ENCODE data around the gene CPEB1.

CPEB1 gene

DNA sequence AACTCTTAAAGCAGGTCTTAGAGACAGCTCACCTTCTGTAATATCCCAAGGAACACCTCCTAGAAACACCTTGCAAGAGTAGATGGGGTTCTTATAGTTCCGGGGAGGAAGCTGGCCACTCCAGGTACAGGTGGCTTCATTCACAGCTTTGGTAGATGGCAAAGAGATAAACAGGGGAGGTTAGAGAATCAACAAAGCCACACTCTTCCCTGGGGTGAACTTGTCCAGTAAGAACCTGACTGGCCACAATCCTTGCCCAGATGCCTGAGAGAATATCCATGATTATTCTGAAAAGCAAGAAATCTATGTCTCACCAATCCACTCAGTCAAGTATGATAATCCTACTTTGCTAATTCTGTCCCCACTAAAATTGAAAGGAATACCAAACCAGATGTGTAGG is 93.3 kb downstream of the CPEB1 start:
- no peaks in the 10 kb centered on the region for H3K36me3 ChIP-seq (ENCODE audit: control insufficient read depth, insufficient read depth, low read length)
- H3K4me3 ChIP-seq (ENCODE audit: low read depth, low read length): no peak overlapping the region
- no peak overlapping the region for H3K9ac ChIP-seq (ENCODE audit: low read depth, low read length)
- peaks cover 3% of the 10 kb centered on the region for H3K4me1 ChIP-seq (ENCODE audit: control insufficient read depth, insufficient read depth, low read length)
- no peaks in the 10 kb centered on the region for H3K27me3 ChIP-seq (ENCODE audit: control insufficient read depth, insufficient read depth, low read length)
- H3K9me3 ChIP-seq (ENCODE audit: control insufficient read depth, insufficient read depth, low read length): no peaks in the 10 kb centered on the region

DNA sequence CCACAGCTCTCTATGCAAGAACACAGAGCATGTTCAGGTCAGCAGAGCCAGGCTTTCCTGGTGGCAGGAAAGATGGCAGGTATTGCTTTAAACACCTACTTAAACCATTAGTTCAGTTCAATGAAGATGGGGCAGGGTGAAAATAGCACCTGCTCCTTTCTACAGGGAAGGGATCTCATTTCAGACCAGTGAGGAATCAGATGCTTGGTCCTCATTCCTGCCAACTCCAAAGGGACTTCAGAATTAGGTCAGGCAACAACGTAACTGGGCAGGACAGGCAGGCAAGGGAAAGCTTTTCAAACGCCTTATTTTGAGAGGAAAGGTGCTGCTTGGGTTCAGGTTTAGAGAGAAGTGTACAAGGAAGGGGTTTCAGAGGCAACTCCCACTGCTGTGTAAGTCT is 94.3 kb downstream of the CPEB1 start:
- H3K9ac ChIP-seq (ENCODE audit: low read depth, low read length): no peak overlapping the region
- H3K4me1 ChIP-seq (ENCODE audit: control insufficient read depth, insufficient read depth, low read length): peaks cover 3% of the 10 kb centered on the region
- H3K4me3 ChIP-seq (ENCODE audit: low read depth, low read length): no peak overlapping the region
- no peaks in the 10 kb centered on the region for H3K27me3 ChIP-seq (ENCODE audit: control insufficient read depth, insufficient read depth, low read length)
- H3K9me3 ChIP-seq (ENCODE audit: control insufficient read depth, insufficient read depth, low read length): no peaks in the 10 kb centered on the region
- no peaks in the 10 kb centered on the region for H3K36me3 ChIP-seq (ENCODE audit: control insufficient read depth, insufficient read depth, low read length)

DNA sequence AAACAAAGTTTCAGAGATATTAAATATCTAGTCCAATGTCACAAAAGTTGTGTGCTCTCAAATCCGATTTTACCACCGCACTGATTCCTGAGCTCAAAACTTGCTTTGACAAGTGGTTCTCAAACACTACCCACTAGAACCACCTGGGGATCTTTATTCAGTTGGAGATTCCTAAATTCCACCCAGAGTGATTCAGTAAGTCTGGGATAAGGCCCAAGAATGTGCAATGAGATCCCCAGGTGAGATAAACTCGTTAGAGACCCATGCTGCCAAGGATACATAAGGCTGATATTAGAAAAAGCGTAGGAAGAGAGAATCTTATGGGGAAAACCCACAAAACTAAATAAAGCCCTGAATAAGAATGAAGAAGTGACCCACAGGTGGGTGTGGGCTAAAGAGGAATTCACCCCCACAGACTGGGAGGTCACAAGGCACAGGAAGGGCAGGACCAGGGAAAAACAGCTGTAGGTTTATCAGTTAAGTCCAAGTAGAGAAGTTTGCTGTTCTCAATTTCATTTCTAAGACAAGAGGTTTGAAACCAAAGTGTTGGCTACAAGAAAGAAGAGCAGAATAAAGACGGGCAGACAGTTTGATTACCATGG is 95.4 kb downstream of the CPEB1 start:
- H3K4me3 ChIP-seq (ENCODE audit: low read depth, low read length): no peak overlapping the region
- no peaks in the 10 kb centered on the region for H3K36me3 ChIP-seq (ENCODE audit: control insufficient read depth, insufficient read depth, low read length)
- H3K9me3 ChIP-seq (ENCODE audit: control insufficient read depth, insufficient read depth, low read length): no peaks in the 10 kb centered on the region
- H3K4me1 ChIP-seq (ENCODE audit: control insufficient read depth, insufficient read depth, low read length): peaks cover 3% of the 10 kb centered on the region
- no peaks in the 10 kb centered on the region for H3K27me3 ChIP-seq (ENCODE audit: control insufficient read depth, insufficient read depth, low read length)
- no peak overlapping the region for H3K9ac ChIP-seq (ENCODE audit: low read depth, low read length)

- Histone ChIP-seq H3K4me1 (ENCODE audit: control insufficient read depth, insufficient read depth, low read length) (peaks cover 3% of the 10 kb centered on the region), H3K36me3 (ENCODE audit: control insufficient read depth, insufficient read depth, low read length) (no peaks in the 10 kb centered on the region), H3K27me3 (ENCODE audit: control insufficient read depth, insufficient read depth, low read length) (no peaks in the 10 kb centered on the region), H3K9me3 (ENCODE audit: control insufficient read depth, insufficient read depth, low read length) (no peaks in the 10 kb centered on the region), H3K4me3 (ENCODE audit: low read depth, low read length) (no peak overlapping the region), H3K9ac (ENCODE audit: low read depth, low read length) (no peak overlapping the region)
Observed at GRCh38 chr15:82549199-82549665, 97.9 kb downstream of the CPEB1 start.

DNA sequence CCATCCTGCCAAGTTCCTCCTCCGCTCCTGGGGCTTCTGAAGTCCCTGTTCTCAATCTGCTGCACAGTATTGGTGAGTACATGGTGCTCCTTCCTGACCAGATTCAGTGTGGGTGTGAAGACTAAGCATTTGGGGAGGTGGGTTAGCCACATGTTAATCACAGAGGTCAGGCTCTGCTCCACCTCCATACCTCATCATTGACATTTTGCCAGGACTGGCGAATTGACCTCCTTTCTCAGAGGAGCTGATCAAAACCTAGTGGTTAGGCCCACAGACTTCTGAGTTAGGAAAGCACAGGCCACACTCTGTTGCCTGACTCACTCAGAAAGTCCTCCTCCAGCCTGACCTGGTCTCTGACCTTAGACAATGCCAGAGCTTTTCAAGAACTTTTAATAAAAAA is 98.5 kb downstream of the CPEB1 start:
- Histone ChIP-seq H3K9ac (ENCODE audit: low read depth, low read length) (no peak overlapping the region), H3K4me1 (ENCODE audit: control insufficient read depth, insufficient read depth, low read length) (peaks cover 9% of the 10 kb centered on the region), H3K36me3 (ENCODE audit: control insufficient read depth, insufficient read depth, low read length) (no peaks in the 10 kb centered on the region), H3K27me3 (ENCODE audit: control insufficient read depth, insufficient read depth, low read length) (no peaks in the 10 kb centered on the region), H3K4me3 (ENCODE audit: low read depth, low read length) (no peak overlapping the region), H3K9me3 (ENCODE audit: control insufficient read depth, insufficient read depth, low read length) (no peaks in the 10 kb centered on the region)

DNA sequence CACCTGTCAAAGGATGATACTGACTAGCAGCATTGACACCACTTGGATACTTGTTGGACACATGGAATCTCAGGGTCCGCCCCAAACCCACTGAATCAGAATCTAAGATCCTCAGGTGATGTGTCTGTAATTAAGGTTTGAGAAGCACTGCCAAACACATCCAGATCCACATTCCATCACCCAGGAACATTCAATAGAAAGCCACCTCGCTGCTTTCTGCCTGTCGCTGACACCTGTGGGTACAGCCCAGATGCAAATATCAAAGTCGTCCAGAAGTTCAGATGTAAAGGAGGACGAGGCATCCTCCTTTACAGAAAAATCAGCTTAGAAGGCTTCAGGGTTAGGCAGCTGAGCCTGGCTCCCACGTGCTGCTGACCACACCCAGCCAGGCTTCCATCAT is 101.7 kb downstream of the CPEB1 start:
- peaks cover 14% of the 10 kb centered on the region for H3K4me1 ChIP-seq (ENCODE audit: control insufficient read depth, insufficient read depth, low read length)
- no peak overlapping the region for H3K9ac ChIP-seq (ENCODE audit: low read depth, low read length)
- H3K36me3 ChIP-seq (ENCODE audit: control insufficient read depth, insufficient read depth, low read length): no peaks in the 10 kb centered on the region
- H3K27me3 ChIP-seq (ENCODE audit: control insufficient read depth, insufficient read depth, low read length): no peaks in the 10 kb centered on the region
- no peak overlapping the region for H3K4me3 ChIP-seq (ENCODE audit: low read depth, low read length)
- H3K9me3 ChIP-seq (ENCODE audit: control insufficient read depth, insufficient read depth, low read length): no peaks in the 10 kb centered on the region

DNA sequence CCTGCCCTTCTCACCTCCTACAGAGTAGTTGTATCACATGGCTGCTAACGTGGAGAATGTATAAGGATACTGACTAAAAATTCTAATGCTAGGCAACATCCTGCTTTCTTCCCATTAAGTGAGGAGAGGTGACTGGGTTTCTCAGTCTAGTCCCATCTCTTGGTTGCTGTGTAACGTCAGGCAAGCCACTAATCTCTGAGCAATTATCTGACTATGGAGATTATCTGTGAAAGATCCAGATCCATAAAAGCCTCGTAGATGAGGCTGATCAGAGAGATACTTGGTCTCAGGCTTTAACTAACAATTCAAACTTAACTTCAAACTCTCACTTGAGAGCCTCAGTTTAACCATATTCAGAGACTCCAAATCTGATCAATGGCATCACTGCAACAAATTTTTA is 102.2 kb downstream of the CPEB1 start:
- Histone ChIP-seq H3K4me3 (ENCODE audit: low read depth, low read length) (no peak overlapping the region), H3K27me3 (ENCODE audit: control insufficient read depth, insufficient read depth, low read length) (no peaks in the 10 kb centered on the region), H3K9me3 (ENCODE audit: control insufficient read depth, insufficient read depth, low read length) (no peaks in the 10 kb centered on the region), H3K36me3 (ENCODE audit: control insufficient read depth, insufficient read depth, low read length) (no peaks in the 10 kb centered on the region), H3K4me1 (ENCODE audit: control insufficient read depth, insufficient read depth, low read length) (peaks cover 14% of the 10 kb centered on the region), H3K9ac (ENCODE audit: low read depth, low read length) (no peak overlapping the region)

DNA sequence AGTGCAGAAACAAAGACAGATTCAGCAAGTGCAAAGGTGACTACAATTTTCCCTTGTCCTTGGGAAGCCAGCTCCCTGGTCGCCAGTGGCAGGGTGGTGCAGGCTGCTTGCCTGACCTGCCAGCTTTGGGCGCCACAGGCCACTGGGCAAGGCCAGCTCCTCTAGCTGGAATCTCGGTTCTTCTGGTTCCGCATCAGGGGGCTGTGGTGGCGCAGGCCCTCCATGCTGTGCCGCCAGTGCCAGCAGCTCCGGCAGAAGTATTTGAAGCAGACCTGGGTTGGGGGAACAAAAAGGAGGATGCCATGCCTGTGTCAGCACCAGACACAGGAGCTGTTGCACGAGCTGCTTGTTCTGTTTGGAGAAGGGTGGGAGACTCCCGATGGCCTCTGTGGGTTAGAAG is 102.7 kb downstream of the CPEB1 start:
- peaks cover 14% of the 10 kb centered on the region for H3K4me1 ChIP-seq (ENCODE audit: control insufficient read depth, insufficient read depth, low read length)
- H3K36me3 ChIP-seq (ENCODE audit: control insufficient read depth, insufficient read depth, low read length): peaks cover 3% of the 10 kb centered on the region
- H3K4me3 ChIP-seq (ENCODE audit: low read depth, low read length): no peak overlapping the region
- no peaks in the 10 kb centered on the region for H3K27me3 ChIP-seq (ENCODE audit: control insufficient read depth, insufficient read depth, low read length)
- no peaks in the 10 kb centered on the region for H3K9me3 ChIP-seq (ENCODE audit: control insufficient read depth, insufficient read depth, low read length)
- no peak overlapping the region for H3K9ac ChIP-seq (ENCODE audit: low read depth, low read length)

GRCh38 chr15:82543160-82543559 is 104.0 kb downstream of the CPEB1 start:
- Histone ChIP-seq H3K4me3 (ENCODE audit: low read depth, low read length) (no peak overlapping the region), H3K36me3 (ENCODE audit: control insufficient read depth, insufficient read depth, low read length) (peaks cover 11% of the 10 kb centered on the region), H3K9ac (ENCODE audit: low read depth, low read length) (no peak overlapping the region), H3K9me3 (ENCODE audit: control insufficient read depth, insufficient read depth, low read length) (no peaks in the 10 kb centered on the region), H3K27me3 (ENCODE audit: control insufficient read depth, insufficient read depth, low read length) (no peaks in the 10 kb centered on the region), H3K4me1 (ENCODE audit: control insufficient read depth, insufficient read depth, low read length) (peaks cover 14% of the 10 kb centered on the region)

DNA sequence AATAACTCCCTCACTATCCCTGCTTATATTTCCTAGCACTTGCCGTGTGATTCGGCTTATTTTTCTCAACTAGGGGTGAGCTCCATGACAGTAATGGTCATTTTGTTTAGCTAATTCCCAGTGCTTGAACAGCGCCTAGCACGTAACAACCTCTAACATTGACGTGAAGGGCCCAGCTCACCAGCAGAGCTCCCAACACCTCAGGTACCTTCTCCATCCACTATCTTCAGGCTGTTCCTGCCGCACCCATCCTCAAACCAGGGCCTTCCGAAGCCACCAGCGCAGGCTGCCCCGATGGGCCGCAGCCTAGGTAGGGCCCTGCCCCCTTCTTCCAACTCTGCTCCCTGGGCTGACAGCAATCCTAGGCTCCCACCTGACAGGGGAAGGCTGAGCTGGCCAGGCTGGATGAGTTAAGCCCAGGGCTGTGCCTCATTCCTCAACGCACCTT is 106.2 kb downstream of the CPEB1 start:
- H3K9me3 ChIP-seq (ENCODE audit: control insufficient read depth, insufficient read depth, low read length): no peaks in the 10 kb centered on the region
- peaks cover 33% of the 10 kb centered on the region for H3K36me3 ChIP-seq (ENCODE audit: control insufficient read depth, insufficient read depth, low read length)
- H3K4me3 ChIP-seq (ENCODE audit: low read depth, low read length): peak overlapping the region; percentile 82
- H3K27me3 ChIP-seq (ENCODE audit: control insufficient read depth, insufficient read depth, low read length): no peaks in the 10 kb centered on the region
- H3K4me1 ChIP-seq (ENCODE audit: control insufficient read depth, insufficient read depth, low read length): peaks cover 17% of the 10 kb centered on the region
- peak overlapping the region; percentile 71 for H3K9ac ChIP-seq (ENCODE audit: low read depth, low read length)

GRCh38 chr15:82540055-82540983 is 106.8 kb downstream of the CPEB1 start, which contains the start of gene RPS17:
RPS17 (minus strand) TSS chr15:82540457; CDS start chr15:82540428, 29 bp downstream.
- H3K27me3 ChIP-seq (ENCODE audit: control insufficient read depth, insufficient read depth, low read length): no peaks in the 10 kb centered on the region
- no peaks in the 10 kb centered on the region for H3K9me3 ChIP-seq (ENCODE audit: control insufficient read depth, insufficient read depth, low read length)
- H3K36me3 ChIP-seq (ENCODE audit: control insufficient read depth, insufficient read depth, low read length): peaks cover 37% of the 10 kb centered on the region
- H3K4me3 ChIP-seq (ENCODE audit: low read depth, low read length): peak within 1 kb of the TSS; percentile 98
- H3K4me1 ChIP-seq (ENCODE audit: control insufficient read depth, insufficient read depth, low read length): peaks cover 17% of the 10 kb centered on the region
- H3K9ac ChIP-seq (ENCODE audit: low read depth, low read length): peak within 1 kb of the TSS; percentile 100

- no peaks in the 10 kb centered on the region for H3K9me3 ChIP-seq (ENCODE audit: control insufficient read depth, insufficient read depth, low read length)
- peaks cover 37% of the 10 kb centered on the region for H3K36me3 ChIP-seq (ENCODE audit: control insufficient read depth, insufficient read depth, low read length)
- peak overlapping the region; percentile 98 for H3K4me3 ChIP-seq (ENCODE audit: low read depth, low read length)
- H3K27me3 ChIP-seq (ENCODE audit: control insufficient read depth, insufficient read depth, low read length): no peaks in the 10 kb centered on the region
- peaks cover 17% of the 10 kb centered on the region for H3K4me1 ChIP-seq (ENCODE audit: control insufficient read depth, insufficient read depth, low read length)
- peak overlapping the region; percentile 100 for H3K9ac ChIP-seq (ENCODE audit: low read depth, low read length)
Observed at GRCh38 chr15:82539691-82540054, 107.5 kb downstream of the CPEB1 start.

All from iPS-15b (cell line).